Fibroblast of villous mesenchyme (primary cell): ENCODE data around the gene ZNF768. TPM values are rescaled to one million over a fixed set of nuclear protein-coding genes. Genes with fewer than 3 reads are reported as not detected.

Experiments
- DNase-seq: peaks from one replicate; pipeline ENCODE4 v3.0.0-alpha.2; 2010; ENCODE audit warnings: low read depth
- H3K4me3 ChIP-seq: 2 replicates; pipeline ENCODE4 v1.5.1; 2011; ENCODE audit warnings: low read depth, mild to moderate bottlenecking, low read length
- CTCF ChIP-seq: IDR thresholded peaks from 2 replicates; pipeline ENCODE4 v1.5.1; 2012; ENCODE audit warnings: low read depth, mild to moderate bottlenecking, low read length; ENCODE audit not compliant: insufficient read depth
- total RNA-seq: library from RNA; depleted of rRNA; stranded (reverse); fragments of >200 nt; gene quantifications from 2 replicates; pipeline ENCODE4 v1.2.3, GENCODE V29; 2012

The ZNF768 gene
- total RNA-seq, 1 donor: 22.0 TPM

- TF ChIP-seq CTCF: no peak
- no peak for DNase-seq
Measured at GRCh38 chr16:30569281-30569680, 42.9 kb upstream of the ZNF768 start.

GRCh38 chr16:30567991-30568638, 41.7 kb upstream of the ZNF768 start:
- TF ChIP-seq CTCF: no peak
- H3K4me3 ChIP-seq: no peak overlapping the region
- DNase-seq: peak; percentile 98

More at GRCh38 chr16:30569281-30569680, 42.9 kb upstream of the ZNF768 start:
- H3K4me3 ChIP-seq: no peak overlapping the region

GRCh38 chr16:30567160-30567990, 41.0 kb upstream of the ZNF768 start:
- no peak for TF ChIP-seq CTCF
- DNase-seq: no peak
- H3K4me3 ChIP-seq: no peak overlapping the region

DNA sequence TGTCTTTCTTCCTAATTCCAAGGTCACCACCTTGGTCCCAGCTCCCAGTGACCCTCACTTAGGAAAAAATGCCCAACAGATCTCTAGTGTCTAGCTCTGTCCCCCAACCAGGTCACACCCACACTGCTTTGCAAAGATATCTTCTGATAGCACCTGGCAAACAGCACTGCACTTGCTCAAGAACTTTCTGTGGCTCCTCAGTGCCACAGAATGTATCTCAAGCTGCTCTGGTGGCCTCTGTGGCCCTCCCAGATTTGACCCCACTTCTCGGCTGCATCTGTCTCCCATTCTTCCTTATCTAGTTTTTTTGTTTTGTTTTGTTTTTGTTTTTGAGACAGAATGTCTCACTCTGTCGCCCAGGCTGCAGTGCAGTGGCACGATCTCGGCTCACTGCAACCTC, 40.2 kb upstream of the ZNF768 start:
- TF ChIP-seq CTCF: no peak
- H3K4me3 ChIP-seq: no peak overlapping the region
- no peak for DNase-seq

DNA sequence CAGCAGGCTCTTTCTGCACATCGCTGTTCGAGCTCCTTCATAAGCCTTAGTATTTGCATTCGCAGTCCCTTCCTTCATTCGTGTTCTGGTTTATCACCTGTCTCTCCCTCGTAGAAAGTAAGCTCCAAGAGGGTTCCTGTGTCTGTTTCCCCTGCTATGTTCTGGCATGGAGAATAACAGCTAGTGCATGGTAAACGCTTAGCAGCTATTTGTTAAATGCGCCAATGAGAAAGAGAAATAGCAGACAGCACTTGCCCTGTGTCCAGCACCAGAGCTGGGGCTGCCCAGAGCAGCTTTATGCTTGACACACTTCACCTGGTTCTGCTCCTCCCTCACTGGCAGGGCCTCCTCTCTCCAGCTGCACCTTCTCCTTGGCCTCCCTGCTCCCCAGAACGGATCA, 39.6 kb upstream of the ZNF768 start:
- no peak for DNase-seq
- no peak overlapping the region for H3K4me3 ChIP-seq
- no peak for TF ChIP-seq CTCF

DNA sequence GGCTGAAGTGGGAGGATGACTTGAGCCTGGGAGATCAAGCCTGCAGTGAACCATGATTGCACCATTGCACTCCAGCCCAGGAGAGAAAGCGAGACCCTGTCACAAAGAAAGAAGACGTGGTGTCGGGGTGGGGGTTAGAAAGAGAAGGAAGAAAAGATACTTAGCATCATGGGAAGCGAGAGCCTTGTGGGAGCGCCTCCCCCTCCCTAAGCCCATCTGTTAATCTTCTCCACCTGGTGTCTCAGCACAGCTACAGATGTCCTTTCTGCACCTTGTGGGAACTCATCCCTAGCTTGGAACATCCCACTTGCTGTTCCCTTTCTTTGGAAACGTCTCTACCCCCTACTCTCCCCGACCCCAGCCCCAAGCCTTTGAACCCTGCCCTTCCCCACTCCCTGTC, 39.2 kb upstream of the ZNF768 start:
- no peak overlapping the region for H3K4me3 ChIP-seq
- TF ChIP-seq CTCF: no peak
- no peak for DNase-seq

DNA sequence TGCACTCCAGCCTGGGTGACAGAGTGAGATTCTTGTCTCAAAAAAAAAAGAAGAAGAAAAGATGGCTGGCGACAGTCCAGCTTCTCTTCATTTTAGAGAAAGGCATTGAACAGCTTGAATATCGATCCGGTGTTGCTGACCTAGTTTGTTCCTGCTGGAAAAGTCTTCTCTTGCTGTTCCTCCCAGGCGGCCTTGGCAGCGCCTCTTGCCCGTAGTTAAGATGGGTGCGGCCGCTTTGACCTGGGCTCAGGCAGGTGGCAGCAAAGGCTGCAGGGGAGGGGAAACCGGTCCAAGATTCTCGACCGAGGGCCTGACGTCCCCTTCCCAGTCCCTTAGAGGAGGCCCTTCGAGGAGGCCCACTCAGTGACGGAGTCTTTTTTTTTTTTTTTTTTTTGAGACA, 35.7 kb upstream of the ZNF768 start:
- no peak overlapping the region for H3K4me3 ChIP-seq

More for the DNA sequence above, 35.7 kb upstream of the ZNF768 start:
- DNase-seq: no peak
- no peak for TF ChIP-seq CTCF
